Hematopoietic multipotent progenitor cell treated with erythropoietin and hydrocortisone succinate and interleukin-3 and kit ligand, for 6 days (in vitro differentiated cells): ENCODE measurements around the gene MED16.
"Not testable (repeated sequence)": the region's sequence is repeated elsewhere in the genome, so short reads cannot be mapped to it uniquely, and the experiment has no call there.

Experiments used
- DNase-seq: peaks from one replicate; pipeline ENCODE4 v3.0.0-alpha.2; 2015

Gene MED16

DNA sequence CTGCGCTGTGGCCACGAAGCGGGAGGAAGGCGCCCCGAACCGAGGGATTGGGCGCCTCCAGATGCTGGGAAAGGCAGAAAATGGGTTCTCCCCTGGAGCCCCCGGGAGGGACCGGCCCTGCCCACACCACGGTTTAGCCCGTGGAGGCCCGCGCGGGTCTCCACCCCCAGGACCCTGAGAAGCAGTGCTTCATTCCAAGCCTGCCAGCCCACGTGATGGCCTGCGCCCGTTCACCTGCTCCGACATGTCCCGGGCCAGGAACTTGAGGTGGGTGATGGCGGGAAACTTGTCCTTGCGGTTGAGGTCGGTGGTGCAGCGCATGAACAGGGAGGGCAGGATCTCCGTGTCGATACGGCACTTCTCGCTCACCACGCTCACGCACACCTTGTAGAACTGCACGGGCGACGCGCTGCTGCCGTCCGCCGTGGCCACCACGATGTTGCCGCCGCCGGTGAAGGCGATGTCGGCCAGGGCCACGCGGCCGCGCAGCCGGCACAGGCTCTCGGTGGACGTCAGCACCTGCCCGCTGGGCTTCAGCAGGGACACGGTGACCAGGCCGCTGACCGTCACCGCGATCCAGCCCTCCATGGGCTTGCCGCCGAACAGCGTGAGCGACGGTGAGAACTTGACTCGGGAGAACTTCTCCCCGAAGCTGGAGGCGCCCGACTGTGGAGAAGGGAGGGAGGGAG, 7.3 kb downstream of the MED16 start:
- DNase-seq = no peak

GRCh38 chr19:884420-885211, 8.4 kb downstream of the MED16 start:
- no peak for DNase-seq

GRCh38 chr19:883661-884211, 9.3 kb downstream of the MED16 start:
- DNase-seq = no peak

DNA sequence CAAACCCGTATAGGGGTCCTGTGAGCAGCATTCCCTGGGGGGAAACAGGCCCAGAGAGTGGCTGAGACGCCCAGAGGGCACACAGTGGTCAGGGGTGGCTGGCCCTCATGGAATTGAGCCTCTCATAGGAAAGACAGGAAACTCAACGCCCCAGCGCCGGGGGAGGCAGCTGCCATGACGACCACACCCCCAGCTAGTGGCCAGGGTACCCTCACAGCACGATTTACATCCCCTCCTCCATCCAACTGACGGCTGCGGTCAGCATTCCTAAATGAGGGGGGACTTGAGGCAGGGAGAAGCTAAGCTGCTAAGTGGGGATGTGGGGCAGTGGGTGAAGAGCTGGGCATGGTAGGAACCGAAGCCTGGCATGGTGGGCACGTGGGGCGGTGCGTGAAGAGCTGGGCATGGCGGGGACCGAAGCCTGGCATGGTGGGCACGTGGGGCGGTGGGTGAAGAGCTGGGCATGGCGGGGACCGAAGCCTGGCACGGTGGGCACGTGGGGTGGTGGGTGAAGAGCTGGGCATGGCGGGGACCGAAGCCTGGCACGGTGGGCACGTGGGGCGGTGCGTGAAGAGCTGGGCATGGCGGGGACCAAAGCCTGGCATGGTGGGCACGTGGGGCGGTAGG, 10.0 kb downstream of the MED16 start:
- DNase-seq = no peak

- no peak for DNase-seq
These were observed 11.5 kb downstream of the MED16 start for GRCh38 chr19:881385-882071.

- DNase-seq = no peak
These were observed 13.1 kb downstream of the MED16 start for GRCh38 chr19:879711-880438.

DNA sequence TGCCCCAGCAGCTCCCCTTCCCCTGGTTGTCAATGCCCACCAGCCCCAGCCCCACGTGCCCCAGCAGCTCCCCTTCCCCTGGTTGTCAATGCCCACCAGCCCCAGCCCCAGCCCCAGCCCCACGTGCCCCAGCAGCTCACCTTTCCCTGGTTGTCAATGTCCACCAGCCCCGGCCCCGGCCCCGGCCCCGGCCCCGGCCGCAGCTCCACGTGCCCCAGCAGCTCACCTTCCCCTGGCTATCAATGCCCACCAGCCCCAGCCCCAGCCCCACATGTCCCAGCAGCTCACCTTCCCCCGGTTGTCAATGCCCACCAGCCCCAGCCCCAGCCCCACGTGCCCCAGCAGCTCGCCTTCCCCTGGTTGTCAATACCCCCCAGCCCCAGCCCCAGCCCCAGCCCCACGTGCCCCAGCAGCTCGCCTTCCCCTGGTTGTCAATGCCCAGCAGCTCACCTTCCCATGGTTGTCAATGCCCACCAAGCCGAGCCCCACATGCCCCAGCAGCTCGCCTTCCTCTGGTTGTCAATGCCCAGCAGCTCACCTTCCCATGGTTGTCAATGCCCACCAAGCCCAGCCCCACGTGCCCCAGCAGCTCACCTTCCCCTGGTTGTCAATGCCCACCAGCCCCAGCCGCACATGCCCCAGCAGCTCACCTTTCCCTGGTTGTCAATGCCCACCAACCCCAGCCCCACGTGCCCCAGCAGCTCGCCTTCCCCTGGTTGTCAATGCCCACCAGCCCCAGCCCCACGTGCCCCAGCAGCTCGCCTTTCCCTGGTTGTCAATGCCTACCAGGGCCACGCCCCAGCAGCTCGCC, 14.0 kb downstream of the MED16 start:
- DNase-seq = not testable (repeated sequence)

- DNase-seq = not testable (repeated sequence)
These were observed 14.9 kb downstream of the MED16 start for GRCh38 chr19:877992-878660.

DNA sequence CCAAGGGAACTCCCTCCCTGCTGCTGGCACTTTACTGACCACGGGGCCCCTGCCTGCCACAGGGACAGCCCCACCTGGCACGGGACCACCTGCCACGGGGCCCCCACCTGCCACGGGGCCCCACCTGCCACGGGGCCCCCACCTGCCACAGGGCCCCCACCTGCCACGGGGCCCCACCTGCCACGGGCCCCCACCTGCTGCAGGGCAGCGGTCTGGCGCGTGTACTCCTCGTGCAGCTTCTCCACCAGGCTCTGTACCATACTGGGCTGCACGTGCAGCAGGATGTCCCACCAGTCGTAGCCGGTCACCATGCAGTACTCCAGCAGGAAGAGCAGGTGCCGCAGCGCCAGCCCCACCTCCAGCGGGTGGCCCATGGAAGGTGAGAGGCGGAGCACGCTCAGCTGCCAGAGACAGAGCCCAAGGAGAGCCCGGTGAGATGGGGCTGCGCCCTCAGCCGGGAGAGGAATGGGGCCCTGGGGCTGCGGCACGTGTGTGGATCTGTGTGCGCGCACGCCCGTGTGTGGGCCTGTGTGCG, 16.1 kb downstream of the MED16 start:
- DNase-seq = no peak

GRCh38 chr19:876089-876488, 16.9 kb downstream of the MED16 start:
- no peak for DNase-seq

DNA sequence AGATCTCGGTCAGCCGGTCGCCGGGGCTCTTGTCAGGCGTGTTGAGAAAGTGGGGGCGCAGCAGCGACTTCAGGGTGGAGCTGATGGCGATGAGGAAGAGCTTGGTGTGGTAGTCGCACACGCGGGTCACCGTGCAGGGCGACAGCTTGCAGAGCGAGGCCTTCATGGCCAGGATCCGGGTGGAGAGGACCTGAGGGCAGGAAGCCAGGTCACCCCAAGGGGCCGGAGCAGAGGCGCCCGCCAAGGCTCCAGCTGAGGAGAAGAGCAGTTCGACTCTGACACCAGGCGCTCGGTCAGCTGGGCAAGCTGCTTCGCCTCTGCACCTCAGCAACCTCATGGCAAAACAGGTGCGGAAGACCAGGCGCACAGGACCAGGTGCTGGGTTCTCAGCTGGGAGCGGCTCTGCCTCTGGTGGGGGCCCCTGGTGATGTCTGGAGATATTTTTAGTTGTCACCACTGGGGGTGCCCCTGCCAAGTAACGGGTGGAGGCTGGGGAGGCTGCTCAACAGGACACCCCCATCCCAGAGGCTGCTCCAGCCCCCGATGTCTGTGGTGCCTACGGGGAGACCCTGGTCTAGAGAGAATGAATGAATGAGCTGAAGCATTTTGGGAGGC, 17.6 kb downstream of the MED16 start:
- no peak for DNase-seq

DNA sequence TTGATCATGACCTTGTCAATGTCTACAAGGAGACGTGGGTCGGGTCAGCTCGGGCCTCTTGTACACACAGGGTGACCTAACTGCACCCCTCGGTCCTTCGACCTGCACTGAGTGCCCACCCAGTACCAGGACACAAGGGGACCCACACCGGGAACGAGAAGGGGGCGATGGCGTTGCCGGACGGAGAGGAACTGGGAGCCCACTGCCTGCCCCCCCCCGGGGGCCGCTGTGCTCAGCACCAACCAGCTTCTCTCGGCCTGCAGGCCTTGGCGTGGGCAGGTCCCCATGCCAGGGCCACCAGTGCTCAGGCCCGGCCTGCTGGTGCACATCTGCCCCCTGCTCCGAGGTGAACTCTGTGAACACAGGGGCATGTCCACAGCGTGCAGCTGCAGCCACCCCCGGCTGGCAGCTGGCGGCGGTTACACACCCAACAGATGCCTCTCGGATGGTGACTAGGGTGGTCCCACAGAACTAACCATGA, 19.4 kb downstream of the MED16 start:
- DNase-seq = no peak

- peak; percentile 90 for DNase-seq
These were observed 19.9 kb downstream of the MED16 start for GRCh38 chr19:873084-873483.

DNA sequence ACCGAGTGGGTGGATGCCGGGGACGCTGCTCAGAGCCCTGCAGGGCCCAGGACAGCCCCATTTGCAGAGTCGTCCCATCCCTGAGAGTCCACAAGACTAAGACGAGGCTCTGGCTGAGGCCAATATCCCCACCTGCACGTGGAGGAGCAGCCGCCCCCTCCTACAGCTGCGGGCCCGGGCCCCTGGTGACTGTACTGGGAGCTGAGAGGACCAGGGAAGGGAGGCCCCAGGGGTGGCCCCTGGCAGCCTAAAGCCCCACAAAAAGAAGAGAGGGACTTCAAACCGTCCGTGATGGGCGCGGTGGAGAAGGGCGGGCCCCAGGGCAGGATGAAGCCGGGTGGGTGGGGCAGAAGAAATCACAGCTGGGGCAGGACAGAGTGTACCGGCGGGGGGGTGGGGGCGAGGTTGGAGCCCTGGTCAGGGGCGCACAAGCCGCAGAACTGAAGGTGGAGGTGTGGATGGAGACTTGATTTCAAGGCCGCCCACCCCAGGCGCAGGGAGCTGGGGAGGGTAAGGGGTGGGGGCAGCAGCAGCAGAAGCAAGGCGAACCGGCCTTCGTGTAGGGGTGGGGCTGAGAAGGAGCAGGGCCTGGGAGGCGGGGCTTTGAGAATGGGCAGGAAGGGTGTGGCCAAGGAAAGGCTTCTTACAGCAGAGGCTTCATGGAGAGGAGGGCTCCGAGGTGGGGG, 20.6 kb downstream of the MED16 start:
- DNase-seq = peak; percentile 98

DNA sequence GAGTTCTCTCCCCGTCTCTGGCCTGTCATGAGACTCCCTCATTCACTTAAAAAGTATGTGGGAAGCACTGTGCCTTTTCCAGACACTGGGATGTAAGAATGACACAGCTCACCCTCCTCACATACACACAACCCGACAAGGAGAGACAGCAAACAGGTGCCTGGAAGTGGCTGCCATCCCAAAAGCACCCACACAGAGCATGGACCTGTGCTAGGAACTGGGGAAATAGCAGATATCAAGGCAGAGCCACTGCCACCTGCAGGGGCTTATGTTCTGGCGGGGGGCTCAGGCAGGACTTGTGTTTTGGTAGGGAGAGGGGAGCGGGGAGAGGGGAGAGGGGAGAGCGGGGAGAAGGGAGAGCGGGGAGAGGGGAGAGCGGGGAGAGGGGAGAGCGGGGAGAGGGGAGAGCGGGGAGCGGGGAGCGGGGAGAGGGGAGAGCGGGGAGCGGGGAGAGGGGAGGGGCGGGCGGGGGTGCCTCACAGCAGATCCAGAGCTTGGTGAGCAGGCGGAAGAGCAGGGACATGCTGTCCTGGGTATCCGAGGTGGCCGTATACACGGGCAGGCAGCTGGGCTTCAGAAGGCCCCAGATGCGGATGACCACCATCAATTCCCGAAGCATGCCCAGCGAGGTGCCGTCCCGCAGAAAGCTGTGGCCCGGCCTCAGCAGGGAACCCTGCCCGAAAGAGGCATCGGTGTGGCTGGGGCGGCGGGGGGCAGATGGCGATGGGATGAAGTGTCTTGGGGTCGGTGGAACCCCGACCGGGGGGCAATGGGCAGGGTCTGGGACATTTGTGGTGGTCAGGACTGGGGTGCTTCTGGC, 21.3 kb downstream of the MED16 start:
- no peak for DNase-seq

GRCh38 chr19:870963-871401, 22.0 kb downstream of the MED16 start:
- DNase-seq = no peak

DNA sequence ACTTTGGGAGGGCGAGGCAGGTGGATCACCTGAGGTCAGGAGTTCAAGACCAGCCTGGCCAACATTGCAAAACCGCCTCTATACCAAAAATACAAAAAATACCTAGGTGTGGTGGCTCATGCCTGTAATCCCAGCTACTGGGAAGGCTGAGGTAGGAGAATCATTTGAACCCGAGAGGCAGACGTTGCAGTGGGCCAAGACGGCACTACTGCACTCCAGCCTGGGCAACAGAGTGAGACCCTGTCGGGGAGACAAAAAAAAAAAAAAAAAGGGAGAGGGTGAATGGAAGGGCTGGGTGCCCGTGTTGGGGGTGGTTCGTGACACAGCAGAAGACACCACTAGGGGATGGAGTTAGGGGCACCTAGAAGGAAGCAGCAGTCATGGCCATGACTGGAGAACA, 22.7 kb downstream of the MED16 start:
- DNase-seq = no peak
